ENCODE results near the gene THEMIS. TPM values are rescaled to one million over a fixed set of nuclear protein-coding genes. Genes with fewer than 3 reads are reported as not detected.

The THEMIS gene
- total and polyA plus RNA-seq, 10 of the 15 experiments (the other 5 are each of a cell fraction or from before 2014, with no cell fraction given): 0.06 to 1.5 (median 0.08) TPM; not detected in 6

GRCh38 chr6:127807806-127808517 lies 92.9 kb downstream of the THEMIS start (continued):
- TF ChIP-seq ZNF592 (IDR thresholded peaks at IDR 0.05): no peak
- TF ChIP-seq LARP7 (IDR thresholded peaks at IDR 0.05): no peak

- no peaks in the 10 kb centered on the region for H3K79me2 ChIP-seq (ENCODE audit: control insufficient read depth, insufficient read depth, low read length)
- no peak overlapping the region for H3K27ac ChIP-seq (ENCODE audit: control insufficient read depth, insufficient read depth)
- no peak overlapping the region for H3K9ac ChIP-seq (ENCODE audit: control insufficient read depth, insufficient read depth, low read length)
- no peak overlapping the region for H2AFZ ChIP-seq (ENCODE audit: control insufficient read depth, low read depth, low read length)
- H3K4me3 ChIP-seq: no peak overlapping the region
- ChIA-PET RAD21 (ENCODE audit: unreplicated experiment) (no interaction called here), CTCF (interaction anchor here (1.2 kb wide), 1 partner anchor 13 kb away, joined by 3 read pairs; no protein-coding TSS in a partner anchor), SMC1A (ENCODE audit: uncharacterized antibody, unreplicated experiment) (interaction anchor here (0.7 kb wide), 1 partner anchor 48 kb away, joined by 3 read pairs; no protein-coding TSS in a partner anchor), POLR2A (no interaction called here)
- 100% methylated on average over 1 of the region's 1 CpG for WGBS (ENCODE audit: insufficient coverage, insufficient replicate concordance, low lambda C conversion rate, missing lambda C conversion rate)
- H3K4me2 ChIP-seq (ENCODE audit: control insufficient read depth, insufficient read depth): no peak overlapping the region
- no peak for DNase-seq (ENCODE audit: low read depth, low spot score)
- no peaks in the 10 kb centered on the region for H4K20me1 ChIP-seq (ENCODE audit: control insufficient read depth, insufficient read depth)
- H3K27me3 ChIP-seq (replicated peaks in 1 of 2; ENCODE audit: control insufficient read depth in 2 of 2, insufficient read depth in 2 of 2, low read length in 1 of 2): no peaks in the 10 kb centered on the region
- TF ChIP-seq CHD1 (IDR thresholded peaks at IDR 0.05; ENCODE audit: low read depth, low read length) (no peak), MYC (IDR thresholded peaks at IDR 0.05; ENCODE audit: insufficient read depth, insufficient read length, insufficient replicate concordance, low read length, severe bottlenecking) (no peak), E2F4 (IDR thresholded peaks at IDR 0.05; ENCODE audit: low read depth, low read length) (no peak), BCLAF1 (IDR thresholded peaks at IDR 0.05) (no peak), CHD2 (IDR thresholded peaks at IDR 0.05; ENCODE audit: borderline replicate concordance, low read depth, low read length) (no peak), SUPT20H (IDR thresholded peaks at IDR 0.05; ENCODE audit: borderline replicate concordance, control insufficient read depth, low read depth, low read length) (no peak), HDAC2 (IDR thresholded peaks at IDR 0.05) (no peak)
- in situ Hi-C loops (cut with MboI) (no loop called here), intact Hi-C loops (cut with micrococcal nuclease; ENCODE audit: unreplicated experiment) (no loop called here)
- no peak for ATAC-seq
- BruUV-seq (replicated peaks): no TSS peak
- H3K4me1 ChIP-seq (ENCODE audit: control insufficient read depth, insufficient read depth, low read length): no peaks in the 10 kb centered on the region
- no peaks in the 10 kb centered on the region for H3K9me3 ChIP-seq (replicated peaks; ENCODE audit: control insufficient read depth, insufficient read depth, low read length)
- no peaks in the 10 kb centered on the region for H3K36me3 ChIP-seq (ENCODE audit: control insufficient read depth in 2 of 2, insufficient read depth in 2 of 2, low read length in 1 of 2)
- FAIRE-seq: no peak
These were observed 104.1 kb downstream of the THEMIS start for GRCh38 chr6:127796713-127797112.

All from GM12878 (cell line).